Vagina (tissue), 2 donors: Measurements from ENCODE around the gene AP3B2.

ENCODE experiments used
- POLR2A ChIP-seq, 2 donors: fragments of 450-650 bp; IDR thresholded peaks; one replicate each; pipeline ENCODE4 v1.6.1; 2017; ENCODE audit warnings: antibody characterized with exemption in 2 of 2, mild to moderate bottlenecking in 2 of 2, moderate library complexity in 2 of 2
- TF ChIP-seq, protein P1 (sequence below), 3 experiments: fragments of 450-650 bp in 2 of 3; fragments of 200-600 bp in 1 of 3; sonication (generic) in 1 of 3; IDR thresholded peaks; one replicate each; pipeline ENCODE4 v1.5.1; 2017 to 2019; ENCODE audit warnings: antibody characterized with exemption in 3 of 3, mild to moderate bottlenecking in 2 of 3, moderate library complexity in 2 of 3

DNA sequence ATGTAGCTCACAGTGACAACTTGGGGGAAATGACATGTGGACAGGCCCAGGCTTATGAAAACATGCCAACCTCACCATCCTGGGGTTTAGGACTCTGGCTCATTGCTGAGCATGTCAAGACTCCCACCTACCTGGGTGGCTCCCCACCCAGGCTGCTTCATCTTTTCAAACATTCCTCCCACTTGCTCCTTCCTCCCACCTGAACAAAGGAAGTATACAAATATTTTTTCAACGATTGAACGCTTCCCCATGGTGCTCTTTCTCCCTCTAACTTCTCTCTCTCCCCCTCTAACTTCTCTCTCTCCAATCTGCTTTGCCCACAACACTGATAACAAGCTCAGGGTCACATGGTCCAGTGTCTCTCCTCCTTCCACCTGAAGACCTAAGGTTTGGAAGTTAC, 34.8 kb downstream of the AP3B2 start:
- TF ChIP-seq, protein P1, sequence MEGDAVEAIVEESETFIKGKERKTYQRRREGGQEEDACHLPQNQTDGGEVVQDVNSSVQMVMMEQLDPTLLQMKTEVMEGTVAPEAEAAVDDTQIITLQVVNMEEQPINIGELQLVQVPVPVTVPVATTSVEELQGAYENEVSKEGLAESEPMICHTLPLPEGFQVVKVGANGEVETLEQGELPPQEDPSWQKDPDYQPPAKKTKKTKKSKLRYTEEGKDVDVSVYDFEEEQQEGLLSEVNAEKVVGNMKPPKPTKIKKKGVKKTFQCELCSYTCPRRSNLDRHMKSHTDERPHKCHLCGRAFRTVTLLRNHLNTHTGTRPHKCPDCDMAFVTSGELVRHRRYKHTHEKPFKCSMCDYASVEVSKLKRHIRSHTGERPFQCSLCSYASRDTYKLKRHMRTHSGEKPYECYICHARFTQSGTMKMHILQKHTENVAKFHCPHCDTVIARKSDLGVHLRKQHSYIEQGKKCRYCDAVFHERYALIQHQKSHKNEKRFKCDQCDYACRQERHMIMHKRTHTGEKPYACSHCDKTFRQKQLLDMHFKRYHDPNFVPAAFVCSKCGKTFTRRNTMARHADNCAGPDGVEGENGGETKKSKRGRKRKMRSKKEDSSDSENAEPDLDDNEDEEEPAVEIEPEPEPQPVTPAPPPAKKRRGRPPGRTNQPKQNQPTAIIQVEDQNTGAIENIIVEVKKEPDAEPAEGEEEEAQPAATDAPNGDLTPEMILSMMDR (IDR thresholded peaks at IDR 0.05): no peak
- no peak for TF ChIP-seq POLR2A (IDR thresholded peaks at IDR 0.05)
